Panc1 (cell line): ENCODE results near the gene OR2T4.

Source experiments
- CTCF ChIP-seq: fragments of 450-650 bp; IDR thresholded peaks from 2 replicates; pipeline ENCODE4 v1.5.1; 2017; ENCODE audit warnings: mild to moderate bottlenecking
- POLR2AphosphoS5 ChIP-seq: IDR thresholded peaks from 2 replicates; pipeline ENCODE4 v1.6.1; 2012; ENCODE audit warnings: mild to moderate bottlenecking, low read depth, low read length, moderate library complexity
- REST ChIP-seq, 2 experiments: IDR thresholded peaks; 2 replicates each; pipeline ENCODE4 v1.6.1; 2011 to 2012; ENCODE audit warnings: low read depth in 2 of 2, control low read depth in 1 of 2, low read length in 1 of 2, mild to moderate bottlenecking in 1 of 2, moderate library complexity in 1 of 2; ENCODE audit not compliant: insufficient read depth in 1 of 2
- SIN3A ChIP-seq: IDR thresholded peaks from 2 replicates; pipeline ENCODE4 v1.6.1; 2012; ENCODE audit warnings: low read depth, mild to moderate bottlenecking, low read length, moderate library complexity, borderline replicate concordance; ENCODE audit not compliant: insufficient read depth

GRCh38 chr1:248343451-248343850 lies 18.0 kb upstream of the OR2T4 start:
- TF ChIP-seq REST (IDR thresholded peaks at IDR 0.05; ENCODE audit: insufficient read depth in 1 of 2, low read depth in 2 of 2, low read length in 1 of 2) (no peak), CTCF (no peak), POLR2AphosphoS5 (no peak), SIN3A (no peak)
